Chondrocyte (in vitro differentiated cells): ENCODE measurements around the gene TLE1. TPM values are rescaled to one million over a fixed set of nuclear protein-coding genes. Genes with fewer than 3 reads are reported as not detected.
"Not testable (repeated sequence)": the region's sequence is repeated elsewhere in the genome, so short reads cannot be mapped to it uniquely, and the experiment has no call there.

Experiments
- DNase-seq: peaks from one replicate; pipeline ENCODE4 v3.0.0; 2021; ENCODE audit warnings: mixed read lengths, low spot score
- H3K27ac Mint-ChIP-seq: one replicate; pipeline ENCODE4 v1.8.0; 2021; ENCODE audit warnings: mild to moderate bottlenecking, moderate library complexity, mixed read lengths; ENCODE audit not compliant: unreplicated experiment
- H3K27me3 Mint-ChIP-seq: 2 replicates; pipeline ENCODE4 v1.8.0; 2021; ENCODE audit warnings: low read depth, mixed read lengths
- H3K36me3 Mint-ChIP-seq: 2 replicates; pipeline ENCODE4 v1.8.0; 2021; ENCODE audit warnings: low read depth, mixed read lengths
- H3K4me1 Mint-ChIP-seq: 2 replicates; pipeline ENCODE4 v1.8.0; 2021; ENCODE audit warnings: low read depth, mild to moderate bottlenecking, mixed read lengths
- H3K4me3 Mint-ChIP-seq: one replicate; pipeline ENCODE4 v1.8.0; 2021; ENCODE audit warnings: mild to moderate bottlenecking, moderate library complexity, mixed read lengths; ENCODE audit not compliant: unreplicated experiment
- H3K9me3 Mint-ChIP-seq: 2 replicates; pipeline ENCODE4 v1.8.0; 2021; ENCODE audit warnings: low read depth, mixed read lengths
- total RNA-seq: library from RNA; stranded (reverse); gene quantifications from 3 replicates; pipeline ENCODE4 v1.2.1, GENCODE V29; 2021
- TF ChIP-seq, protein P1 (sequence below): fragments of 200-600 bp; sonication (generic); IDR thresholded peaks from 2 replicates; pipeline ENCODE4 v1.5.0; 2021; ENCODE audit warnings: antibody characterized with exemption, mild to moderate bottlenecking, moderate library complexity

The TLE1 gene
- total RNA-seq, 1 donor from 2014 or later, result 12.6 TPM

DNA sequence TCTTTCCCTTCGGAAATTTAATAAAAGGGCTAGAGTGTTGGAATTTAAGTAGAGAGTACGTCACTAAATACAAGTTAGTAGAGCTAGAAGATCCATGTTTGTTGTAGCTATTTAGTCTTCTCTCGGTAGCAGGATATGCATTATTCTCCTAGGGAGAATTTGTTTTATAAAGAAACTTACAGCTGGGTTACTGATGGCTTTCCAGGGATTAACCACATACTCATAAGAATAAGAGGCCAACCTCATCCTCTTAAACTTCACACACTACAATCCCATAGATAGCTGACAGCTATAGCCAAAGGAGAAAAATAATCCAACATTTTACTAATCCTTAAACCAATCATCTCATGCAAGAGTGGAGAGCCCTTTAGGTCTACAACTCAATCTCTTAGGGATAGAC, 43.0 kb downstream of the TLE1 start:
- H3K4me3 Mint-ChIP-seq, result no peak overlapping the region
- peaks cover 9% of the 10 kb centered on the region for H3K36me3 Mint-ChIP-seq
- no peak for DNase-seq
- TF ChIP-seq, protein P1, sequence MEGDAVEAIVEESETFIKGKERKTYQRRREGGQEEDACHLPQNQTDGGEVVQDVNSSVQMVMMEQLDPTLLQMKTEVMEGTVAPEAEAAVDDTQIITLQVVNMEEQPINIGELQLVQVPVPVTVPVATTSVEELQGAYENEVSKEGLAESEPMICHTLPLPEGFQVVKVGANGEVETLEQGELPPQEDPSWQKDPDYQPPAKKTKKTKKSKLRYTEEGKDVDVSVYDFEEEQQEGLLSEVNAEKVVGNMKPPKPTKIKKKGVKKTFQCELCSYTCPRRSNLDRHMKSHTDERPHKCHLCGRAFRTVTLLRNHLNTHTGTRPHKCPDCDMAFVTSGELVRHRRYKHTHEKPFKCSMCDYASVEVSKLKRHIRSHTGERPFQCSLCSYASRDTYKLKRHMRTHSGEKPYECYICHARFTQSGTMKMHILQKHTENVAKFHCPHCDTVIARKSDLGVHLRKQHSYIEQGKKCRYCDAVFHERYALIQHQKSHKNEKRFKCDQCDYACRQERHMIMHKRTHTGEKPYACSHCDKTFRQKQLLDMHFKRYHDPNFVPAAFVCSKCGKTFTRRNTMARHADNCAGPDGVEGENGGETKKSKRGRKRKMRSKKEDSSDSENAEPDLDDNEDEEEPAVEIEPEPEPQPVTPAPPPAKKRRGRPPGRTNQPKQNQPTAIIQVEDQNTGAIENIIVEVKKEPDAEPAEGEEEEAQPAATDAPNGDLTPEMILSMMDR, result no peak
- no peaks in the 10 kb centered on the region for H3K9me3 Mint-ChIP-seq
- H3K27ac Mint-ChIP-seq, result no peak overlapping the region
- H3K27me3 Mint-ChIP-seq, result no peaks in the 10 kb centered on the region
- no peaks in the 10 kb centered on the region for H3K4me1 Mint-ChIP-seq

DNA sequence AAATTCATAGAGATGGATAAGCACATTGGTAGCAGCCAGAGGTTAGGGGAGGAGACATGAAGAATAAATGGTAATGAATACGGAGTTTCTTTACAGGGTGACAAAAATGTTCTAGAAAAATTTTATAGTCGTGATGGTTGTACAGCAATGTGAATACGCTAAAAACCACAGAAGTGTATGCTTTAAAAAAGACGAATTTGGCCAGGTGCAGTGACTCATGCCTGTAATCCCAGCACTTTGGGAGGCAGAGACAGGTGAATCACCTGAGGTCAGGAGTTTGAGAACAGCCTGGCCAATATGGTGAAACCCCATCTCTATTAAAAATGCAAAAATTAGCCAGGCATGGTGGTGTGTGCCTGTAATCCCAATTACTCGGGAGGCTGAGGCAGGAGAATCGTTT, 44.8 kb downstream of the TLE1 start:
- not testable (repeated sequence) for H3K4me3 Mint-ChIP-seq

DNA sequence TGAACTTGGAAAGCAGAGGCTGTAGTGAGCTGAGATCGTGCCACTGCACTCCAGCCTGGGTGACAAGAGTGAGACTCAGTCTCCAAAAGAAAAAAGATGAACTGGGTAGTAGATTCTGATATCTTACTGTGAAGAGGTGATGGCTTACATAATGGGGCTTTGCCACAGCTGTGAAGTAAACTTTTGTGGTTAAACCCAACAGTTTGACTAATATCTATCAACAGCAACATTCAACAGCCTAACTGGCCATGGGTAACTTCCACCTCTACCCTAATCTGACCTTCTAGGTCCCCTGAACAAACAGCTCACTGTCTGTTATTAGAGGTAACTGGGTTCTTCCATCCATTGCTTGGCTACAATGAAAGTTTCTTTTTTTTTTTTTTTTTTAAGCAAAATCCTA, 52.1 kb downstream of the TLE1 start:
- TF ChIP-seq, protein P1, result no peak
- no peaks in the 10 kb centered on the region for H3K27me3 Mint-ChIP-seq
- H3K36me3 Mint-ChIP-seq, result peaks cover 2% of the 10 kb centered on the region

More for the DNA sequence above, 44.8 kb downstream of the TLE1 start:
- H3K4me1 Mint-ChIP-seq, H3K27me3 Mint-ChIP-seq, H3K9me3 Mint-ChIP-seq, H3K27ac Mint-ChIP-seq, H3K36me3 Mint-ChIP-seq, DNase-seq: not testable (repeated sequence)

DNA sequence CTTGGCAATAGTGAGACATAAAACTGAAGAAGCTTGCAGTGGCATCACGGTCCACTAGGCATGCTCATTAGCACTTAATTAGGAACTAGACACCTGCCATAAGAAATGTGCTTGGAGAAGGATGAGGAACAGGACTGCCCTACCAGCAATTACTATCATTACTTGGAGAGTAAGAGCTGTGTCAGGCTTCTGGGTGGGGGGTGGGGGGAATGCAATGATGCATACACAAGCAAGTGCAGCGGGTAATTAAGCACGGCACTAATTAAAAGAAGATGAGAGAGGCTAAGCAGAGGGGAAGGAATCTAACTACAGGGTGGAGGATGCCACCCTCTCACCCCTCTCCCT, 53.1 kb downstream of the TLE1 start:
- TF ChIP-seq, protein P1, result no peak
- Mint-ChIP-seq H3K27me3 (no peaks in the 10 kb centered on the region), H3K36me3 (peaks cover 2% of the 10 kb centered on the region), H3K9me3 (no peaks in the 10 kb centered on the region), H3K4me3 (no peak overlapping the region), H3K4me1 (peaks cover 42% of the 10 kb centered on the region), H3K27ac (no peak overlapping the region)
- DNase-seq, result no peak

More for the DNA sequence above, 52.1 kb downstream of the TLE1 start:
- no peak for DNase-seq
- H3K27ac Mint-ChIP-seq, result no peak overlapping the region
- no peak overlapping the region for H3K4me3 Mint-ChIP-seq
- peaks cover 35% of the 10 kb centered on the region for H3K4me1 Mint-ChIP-seq
- H3K9me3 Mint-ChIP-seq, result no peaks in the 10 kb centered on the region

DNA sequence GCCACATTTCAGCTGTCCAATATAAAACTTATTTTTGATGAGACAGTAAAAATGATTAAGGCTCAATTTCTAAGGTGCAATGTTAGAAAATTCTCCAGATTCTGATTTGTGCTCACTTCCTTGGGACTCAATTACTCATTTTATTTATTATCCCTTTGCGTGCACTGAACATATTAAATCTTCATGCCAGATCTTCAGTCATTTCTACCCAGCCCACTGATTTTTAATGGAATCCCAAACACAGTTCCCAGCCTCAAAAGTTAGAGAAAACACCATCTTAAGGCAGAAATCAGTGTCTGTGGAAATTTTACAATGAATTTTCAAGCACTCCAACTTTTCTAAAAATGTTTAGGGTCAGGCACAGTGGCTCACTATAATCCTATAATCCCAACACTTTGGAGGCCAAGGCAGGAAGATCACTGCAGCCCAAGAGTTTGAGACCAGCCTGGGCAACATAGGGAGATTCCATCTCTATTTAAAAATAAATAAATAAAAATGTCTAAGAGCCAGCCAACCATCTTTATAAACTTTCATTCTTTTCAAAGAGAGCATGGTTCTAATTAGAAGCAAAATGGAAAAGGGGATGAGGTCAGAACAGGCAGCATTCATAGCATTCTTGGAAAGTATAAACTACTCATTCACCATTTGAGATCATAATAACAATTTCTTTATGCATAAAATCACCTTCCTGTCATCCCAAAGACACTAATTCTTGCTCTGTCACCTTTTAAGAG, 53.7 kb downstream of the TLE1 start:
- TF ChIP-seq, protein P1, result no peak
- Mint-ChIP-seq H3K36me3 (peaks cover 1% of the 10 kb centered on the region), H3K27me3 (no peaks in the 10 kb centered on the region), H3K4me3 (no peak overlapping the region), H3K4me1 (peaks cover 42% of the 10 kb centered on the region), H3K9me3 (no peaks in the 10 kb centered on the region), H3K27ac (no peak overlapping the region)
- no peak for DNase-seq

DNA sequence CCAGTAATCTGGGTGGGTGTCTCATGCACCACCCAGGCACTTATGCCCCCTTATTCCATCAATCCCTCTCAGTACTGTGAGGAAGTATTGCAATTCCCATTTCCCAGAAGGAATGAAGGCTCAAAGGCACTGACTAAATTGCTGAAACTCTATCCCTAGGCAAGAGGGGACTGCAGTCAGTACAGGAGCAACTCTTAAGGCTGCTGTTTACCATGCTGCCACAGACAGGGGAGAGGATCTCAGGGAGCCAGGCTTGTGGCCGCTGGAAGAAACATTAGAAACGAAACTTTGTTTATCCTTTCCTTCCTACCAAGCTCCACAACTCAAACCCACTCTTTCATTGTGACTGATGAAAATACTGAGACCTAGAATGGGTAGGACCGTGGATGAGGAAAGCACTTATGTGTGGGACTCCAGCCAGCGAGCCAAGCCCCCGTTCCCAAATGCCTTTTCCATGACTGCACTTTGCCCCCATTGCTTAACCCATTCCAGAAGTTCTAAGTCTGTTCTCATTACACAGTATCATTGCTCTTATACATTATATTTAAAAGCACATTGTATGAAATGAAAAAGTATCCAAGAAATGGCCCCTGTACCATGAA, 54.3 kb downstream of the TLE1 start:
- Mint-ChIP-seq H3K36me3 (no peaks in the 10 kb centered on the region), H3K27me3 (no peaks in the 10 kb centered on the region), H3K4me3 (no peak overlapping the region), H3K4me1 (peaks cover 42% of the 10 kb centered on the region), H3K27ac (no peak overlapping the region), H3K9me3 (no peaks in the 10 kb centered on the region)
- DNase-seq, result no peak
- TF ChIP-seq, protein P1, result no peak
